ENCODE results near the gene TTC32. TPM values are rescaled to one million over a fixed set of nuclear protein-coding genes. Genes with fewer than 3 reads are reported as not detected.
A peak's percentile ranks its signal among the peaks of the same experiment; 100 is the strongest.

TTC32 gene
- total and polyA plus RNA-seq, 8 donors = 3.2 to 24.3 (median 5.2) TPM

- TF ChIP-seq CTCF (IDR thresholded peaks at IDR 0.05) = no peak
- WGBS, 2 donors = 24% methylated on average over 11 of the region's 11 CpGs
- H3K9me3 ChIP-seq = no peaks in the 10 kb centered on the region
- peak overlapping the region; percentile 48 to 80 (median 76) for H3K4me3 ChIP-seq
- H3K27ac ChIP-seq = peak overlapping the region in 3 of 4 donors; percentile 77 to 95 (median 91)
- H3K36me3 ChIP-seq = no peaks in the 10 kb centered on the region
- no peak for DNase-seq
- FAIRE-seq = no peak
- intact Hi-C loops (cut with DNase I) = no loop called here
- peaks cover 18 to 40% (median 27%) of the 10 kb centered on the region in 3 donors for H3K4me1 ChIP-seq
- H3K27me3 ChIP-seq = no peaks in the 10 kb centered on the region
- ATAC-seq = no peak
These were observed 1.5 kb downstream of the TTC32 start for GRCh38 chr2:19899985-19900930.

GRCh38 chr2:19898592-19899329 lies 3.0 kb downstream of the TTC32 start:
- FAIRE-seq (no peak), DNase-seq (no peak), ATAC-seq (no peak)
- H3K4me3 ChIP-seq = no peak overlapping the region
- TF ChIP-seq CTCF (IDR thresholded peaks at IDR 0.05) = no peak
- no peaks in the 10 kb centered on the region for H3K36me3 ChIP-seq
- H3K27me3 ChIP-seq = no peaks in the 10 kb centered on the region
- 77 to 78% methylated on average over 7 of the region's 7 CpGs for WGBS, 2 donors
- H3K9me3 ChIP-seq = no peaks in the 10 kb centered on the region
- H3K4me1 ChIP-seq = peaks cover 18 to 40% (median 27%) of the 10 kb centered on the region in 3 donors
- intact Hi-C loops (cut with DNase I) = no loop called here
- no peak overlapping the region for H3K27ac ChIP-seq

GRCh38 chr2:19897623-19898245 lies 4.0 kb downstream of the TTC32 start:
- no peak for DNase-seq
- no peak for TF ChIP-seq CTCF (IDR thresholded peaks at IDR 0.05)
- intact Hi-C loops (cut with DNase I) = no loop called here
- FAIRE-seq = no peak
- Histone ChIP-seq H3K4me1 (peaks cover 18 to 39% (median 25%) of the 10 kb centered on the region in 3 donors), H3K27me3 (no peaks in the 10 kb centered on the region), H3K36me3 (no peaks in the 10 kb centered on the region), H3K27ac (no peak overlapping the region), H3K9me3 (no peaks in the 10 kb centered on the region), H3K4me3 (no peak overlapping the region)
- ATAC-seq = no peak
- WGBS, 2 donors = 61 to 70% methylated on average over 5 of the region's 5 CpGs

GRCh38 chr2:19895535-19895934 lies 6.2 kb downstream of the TTC32 start:
- no peak overlapping the region for H3K4me3 ChIP-seq
- FAIRE-seq = no peak
- H3K4me1 ChIP-seq = peaks cover 18 to 35% (median 23%) of the 10 kb centered on the region in 3 donors
- no peak overlapping the region for H3K27ac ChIP-seq
- H3K36me3 ChIP-seq = no peaks in the 10 kb centered on the region
- no peaks in the 10 kb centered on the region for H3K9me3 ChIP-seq
- WGBS, 2 donors = 73 to 76% methylated on average over 3 of the region's 3 CpGs
- no peaks in the 10 kb centered on the region for H3K27me3 ChIP-seq
- intact Hi-C loops (cut with DNase I) = no loop called here
- ATAC-seq = no peak
- no peak for DNase-seq
- TF ChIP-seq CTCF (IDR thresholded peaks at IDR 0.05) = no peak
